Aorta (tissue), 5 donors: Measurements from ENCODE around the gene CEACAM1. TPM values are rescaled to one million over a fixed set of nuclear protein-coding genes. Genes with fewer than 3 reads are reported as not detected.
"Not testable (repeated sequence)": the region's sequence is repeated elsewhere in the genome, so short reads cannot be mapped to it uniquely, and the experiment has no call there.

Source experiments
- ATAC-seq: fragments of 200-7000 bp; cut with Tn5 transposase; one replicate; pipeline ENCODE4 v1.9.1; 2022; ENCODE audit warnings: moderate library complexity; ENCODE audit not compliant: low FRiP score
- DNase-seq, 2 donors: peaks; one replicate each; pipeline ENCODE4 v3.0.0-alpha.2; 2020
- H3K27ac ChIP-seq, 2 donors: one replicate each; pipeline ENCODE4 v1.5.1; 2013; ENCODE audit warnings: low read length in 2 of 2, mild to moderate bottlenecking in 2 of 2, moderate library complexity in 2 of 2, control low read depth in 1 of 2, inconsistent platforms in 1 of 2, low read depth in 1 of 2
- H3K27me3 ChIP-seq, 2 donors: one replicate each; pipeline ENCODE4 v1.6.1; 2013; ENCODE audit warnings: control low read depth in 1 of 2, low read length in 1 of 2, mild to moderate bottlenecking in 1 of 2, moderate library complexity in 1 of 2; ENCODE audit not compliant: insufficient read depth in 2 of 2, control insufficient read depth in 1 of 2
- H3K36me3 ChIP-seq, 2 donors: one replicate each; pipeline ENCODE4 v1.6.1; 2013; ENCODE audit warnings: control low read depth in 1 of 2, low read length in 1 of 2, mild to moderate bottlenecking in 1 of 2; ENCODE audit not compliant: insufficient read depth in 2 of 2, control insufficient read depth in 1 of 2
- H3K4me1 ChIP-seq, 2 donors: one replicate each; pipeline ENCODE4 v1.6.1; 2013; ENCODE audit warnings: low read length in 2 of 2, control low read depth in 1 of 2, mild to moderate bottlenecking in 1 of 2, moderate library complexity in 1 of 2; ENCODE audit not compliant: insufficient read depth in 2 of 2, control insufficient read depth in 1 of 2
- H3K4me3 ChIP-seq, 2 donors: one replicate each; pipeline ENCODE4 v1.5.1; 2013; ENCODE audit warnings: low read length in 2 of 2, control low read depth in 1 of 2, mild to moderate bottlenecking in 1 of 2
- H3K9me3 ChIP-seq: one replicate; pipeline ENCODE4 v1.6.1; 2013; ENCODE audit warnings: mild to moderate bottlenecking, low read length; ENCODE audit not compliant: control insufficient read depth
- WGBS, 2 donors: extraction: QIAGEN DNeasy Blood & Tissue Kit; methylation state at CpG; one replicate each; pipeline ENCODE4 v1.1.7; 2013; 5-methylcytosine and 5-hydroxymethylcytosine counted together
- intact Hi-C, 2 donors: fragments of 100-400 bp; cut with DNase I; formaldehyde crosslinking; loops; one replicate each; pipeline versions ENCODE4 v1.14.2 to v1.15.0; 2022
- polyA plus RNA-seq, 2 donors: library from polyadenylated mRNA; stranded (reverse); fragments of 200-250 nt; gene quantifications; one replicate each; pipeline ENCODE4 v1.2.3, GENCODE V29; 2013
- total RNA-seq, 2 donors: library from RNA; stranded (reverse); fragmentation: NEBNext Ultra II Directional; extraction: Animal tissue kit (Norgen Biotek cat#: 25700); gene quantifications; one replicate each; pipeline ENCODE4 v1.2.1, GENCODE V29; 2021
- donor health status: healthy with polysubstance abuse.
- donor health status: Bipolar disorder and iron deficiency.
- donor health status: DM: no; HTN: no; CAD: no.
- donor health status: DM: no; HTN: no; CAD: no.
- donor health status: DM: yes; HTN: yes; CAD: no.

CEACAM1 gene
- total and polyA plus RNA-seq, 4 donors: 0.79 to 5.6 (median 5.1) TPM

DNA sequence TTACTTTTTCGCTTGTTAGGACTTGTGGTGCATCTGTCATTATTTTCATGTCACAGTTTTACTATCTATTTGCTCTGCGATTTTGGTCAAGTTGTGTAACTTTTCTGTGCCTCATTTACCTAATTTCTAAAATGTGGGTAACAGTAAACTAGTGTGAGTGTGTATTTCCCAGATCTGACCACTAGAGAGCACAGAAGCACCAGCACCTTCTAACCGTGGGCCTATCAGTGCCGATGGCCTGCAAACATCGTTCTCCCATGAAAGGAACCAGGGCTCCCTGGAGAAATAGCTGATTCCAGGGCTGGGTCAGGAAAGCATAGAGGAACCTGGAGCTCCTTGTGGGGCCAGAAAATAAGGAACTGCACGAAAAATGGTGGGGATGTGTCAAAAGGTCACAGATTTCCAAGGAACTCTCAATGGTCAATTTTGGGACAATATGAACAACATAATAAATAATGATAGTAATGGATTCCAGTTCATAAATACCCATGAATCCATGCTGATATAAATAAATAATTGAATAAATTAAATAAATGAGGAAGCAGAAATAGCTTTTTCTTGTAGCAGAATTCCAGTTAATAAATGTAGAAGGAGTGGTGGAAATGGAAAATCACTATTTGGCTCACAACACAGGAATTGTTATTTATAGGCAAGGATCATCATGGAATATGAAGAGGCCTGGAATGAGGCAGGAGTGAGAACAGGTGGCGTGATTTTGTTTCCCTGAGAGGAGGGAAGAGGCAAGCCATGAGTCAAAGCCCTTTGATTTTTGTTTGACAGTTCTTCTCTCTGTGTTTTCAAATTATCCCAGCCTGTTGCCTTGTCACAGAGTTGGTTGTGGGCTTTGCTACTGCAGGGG, 35.3 kb upstream of the CEACAM1 start:
- ATAC-seq (peak; percentile 72), DNase-seq (no peak)
- H3K9me3 ChIP-seq: no peaks in the 10 kb centered on the region
- intact Hi-C loops: loop anchor here in 1 of 2 donors (2.0 to 5.0 kb wide), 2 partner anchors 31 to 214 kb away; partner anchors contain the start of gene CEACAM8
- H3K27me3 ChIP-seq: no peaks in the 10 kb centered on the region
- H3K4me1 ChIP-seq: no peaks in the 10 kb centered on the region
- H3K4me3 ChIP-seq: no peak overlapping the region
- peak overlapping the region in 1 of 2 donors; percentile 22 for H3K27ac ChIP-seq
- WGBS, 2 donors: 14 to 15% methylated on average over 7 of the region's 7 CpGs
- no peaks in the 10 kb centered on the region for H3K36me3 ChIP-seq

DNA sequence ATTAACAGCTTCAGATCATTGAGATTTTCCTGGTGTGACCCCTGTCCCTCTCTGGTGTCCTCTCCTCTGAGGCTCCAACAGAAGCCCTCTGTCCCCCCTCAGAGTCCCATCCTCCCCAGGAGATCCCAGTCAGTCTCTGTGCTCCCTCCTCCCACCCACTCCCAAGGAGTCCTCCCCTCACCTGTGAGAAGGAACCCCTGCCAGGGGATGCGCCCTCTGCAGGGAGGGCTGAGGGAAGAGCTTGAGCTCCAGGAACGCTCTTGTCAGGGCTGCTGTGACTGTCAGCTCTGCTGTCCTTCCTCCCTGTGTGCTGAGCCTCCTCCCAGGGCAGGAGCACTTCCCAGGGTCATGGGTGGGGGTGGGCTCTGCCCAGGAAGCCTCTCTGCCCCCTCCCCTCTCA, 33.2 kb upstream of the CEACAM1 start:
- no peaks in the 10 kb centered on the region for H3K36me3 ChIP-seq
- no peak for ATAC-seq
- no peak for DNase-seq
- no peaks in the 10 kb centered on the region for H3K27me3 ChIP-seq
- no peak overlapping the region for H3K27ac ChIP-seq
- no peaks in the 10 kb centered on the region for H3K4me1 ChIP-seq
- H3K9me3 ChIP-seq: no peaks in the 10 kb centered on the region
- H3K4me3 ChIP-seq: no peak overlapping the region
- 70 to 78% methylated on average over 2 of the region's 2 CpGs for WGBS, 2 donors
- intact Hi-C loops: loop anchor here in 1 of 2 donors (5.0 kb wide), 1 partner anchor 216 kb away; no protein-coding TSS in a partner anchor

DNA sequence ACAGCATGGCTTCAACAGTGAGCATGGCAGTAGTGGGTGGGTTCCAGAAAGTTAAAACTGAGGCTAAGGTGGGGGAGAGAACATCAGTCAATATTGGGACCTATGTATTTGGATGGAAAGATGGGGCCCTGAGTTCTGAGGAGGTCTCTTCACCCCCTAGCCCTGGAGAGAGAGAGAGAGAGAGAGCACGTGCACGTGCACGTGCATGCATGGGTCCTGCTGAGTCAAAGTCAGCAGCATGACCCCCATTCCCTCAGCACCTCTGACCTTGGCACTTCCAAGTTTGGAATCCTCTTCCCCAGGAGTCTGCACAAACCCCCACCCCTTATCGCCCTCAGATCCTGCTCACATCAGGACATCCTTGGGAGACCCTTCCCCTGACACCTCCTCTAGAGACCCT, 32.5 kb upstream of the CEACAM1 start:
- H3K9me3 ChIP-seq: no peaks in the 10 kb centered on the region
- DNase-seq (no peak), ATAC-seq (no peak)
- no peak overlapping the region for H3K4me3 ChIP-seq
- H3K27me3 ChIP-seq: no peaks in the 10 kb centered on the region
- no peaks in the 10 kb centered on the region for H3K36me3 ChIP-seq
- H3K27ac ChIP-seq: no peak overlapping the region
- H3K4me1 ChIP-seq: no peaks in the 10 kb centered on the region
- WGBS, 2 donors: 73 to 75% methylated on average over 4 of the region's 4 CpGs
- intact Hi-C loops: loop anchor here in 1 of 2 donors (5.0 kb wide), 1 partner anchor 217 kb away; no protein-coding TSS in a partner anchor

DNA sequence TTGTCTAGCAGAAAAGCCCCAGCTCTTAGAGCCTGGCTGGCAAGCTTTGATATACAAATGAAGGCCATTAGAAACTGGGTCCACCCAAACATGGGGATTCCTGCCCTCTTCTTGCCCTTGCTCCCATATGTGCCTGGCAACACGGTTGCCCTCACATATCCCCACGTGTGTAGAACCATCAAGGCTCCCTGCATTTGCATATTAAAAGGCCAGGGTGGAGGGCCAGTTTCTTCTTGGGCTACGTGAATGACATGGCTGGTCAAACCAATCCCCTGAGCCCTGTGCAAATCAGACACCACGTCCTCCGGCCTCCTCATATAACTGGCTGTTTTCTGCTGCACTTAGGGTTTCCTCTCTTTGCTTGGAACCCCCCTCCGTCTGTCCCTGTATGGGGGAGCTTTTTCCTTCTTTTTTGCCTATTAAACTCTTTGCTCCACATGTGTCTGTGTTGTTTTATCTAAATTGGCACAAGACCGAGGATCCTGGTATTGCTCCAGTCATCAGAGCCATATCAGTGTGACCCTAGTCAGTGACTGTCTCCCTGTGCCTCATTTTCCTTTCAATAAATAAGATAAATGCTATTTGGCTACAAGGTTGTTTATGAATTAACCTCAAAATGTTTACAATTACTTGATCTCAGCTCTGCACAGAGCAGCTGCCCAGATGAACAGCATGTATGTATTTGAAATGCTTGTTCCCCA, 30.3 kb upstream of the CEACAM1 start:
- no peak for DNase-seq
- Histone ChIP-seq H3K36me3 (no peaks in the 10 kb centered on the region), H3K9me3 (no peaks in the 10 kb centered on the region), H3K4me3 (no peak overlapping the region), H3K27me3 (no peaks in the 10 kb centered on the region), H3K4me1 (no peaks in the 10 kb centered on the region), H3K27ac (no peak overlapping the region)
- 33 to 35% methylated on average over 7 of the region's 7 CpGs for WGBS, 2 donors
- ATAC-seq: no peak
- intact Hi-C loops: no loop called here

DNA sequence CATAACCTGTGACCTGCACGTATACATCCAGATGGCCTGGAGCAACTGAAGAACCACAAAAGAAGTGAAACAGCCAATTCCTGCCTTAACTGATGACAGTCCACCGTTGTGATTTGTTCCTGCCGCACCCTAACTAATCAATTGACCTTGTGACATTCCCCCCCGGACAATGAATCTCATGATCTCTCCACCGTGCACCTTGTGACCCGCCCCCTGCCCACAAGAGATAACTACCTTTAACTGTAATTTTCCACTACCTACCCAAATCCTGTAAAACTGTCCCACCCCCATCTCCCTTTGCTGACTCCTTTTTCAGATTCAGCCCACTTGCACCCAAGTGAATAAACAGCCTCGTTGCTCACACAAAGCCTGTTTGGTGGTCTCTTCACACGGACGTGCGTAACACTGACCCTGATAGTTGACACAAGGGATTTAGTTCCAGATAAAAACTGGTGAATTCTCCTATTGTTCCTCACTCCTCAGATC, 29.1 kb upstream of the CEACAM1 start:
- H3K4me3 ChIP-seq, H3K4me1 ChIP-seq, ATAC-seq, intact Hi-C loops, H3K27ac ChIP-seq, DNase-seq, H3K27me3 ChIP-seq, H3K36me3 ChIP-seq, H3K9me3 ChIP-seq: not testable (repeated sequence)
- 74 to 80% methylated on average over 10 of the region's 10 CpGs for WGBS, 2 donors

DNA sequence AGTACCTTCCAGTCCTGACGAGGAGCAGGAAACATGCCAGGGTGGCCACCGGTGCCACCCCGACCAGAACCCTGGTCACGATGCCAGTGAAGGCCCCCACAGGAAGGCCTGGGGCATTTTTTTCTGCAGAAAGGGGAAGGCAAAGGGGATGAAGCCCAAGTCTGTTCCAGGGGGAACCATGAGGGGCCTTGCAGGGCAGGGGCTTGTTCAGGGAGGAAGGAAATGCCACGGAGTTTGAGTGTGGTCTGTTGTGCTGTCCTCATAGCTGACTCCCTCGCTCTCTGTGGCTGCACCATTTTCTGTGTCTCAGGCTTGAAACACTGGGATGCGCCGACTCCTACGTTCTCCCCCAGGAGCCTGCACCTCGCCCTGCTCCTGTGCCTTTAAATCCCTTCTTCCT, 27.5 kb upstream of the CEACAM1 start:
- WGBS, 2 donors: 57 to 60% methylated on average over 10 of the region's 10 CpGs
- no peak overlapping the region for H3K4me3 ChIP-seq
- no peaks in the 10 kb centered on the region for H3K36me3 ChIP-seq
- H3K27me3 ChIP-seq: no peaks in the 10 kb centered on the region
- intact Hi-C loops: no loop called here
- no peaks in the 10 kb centered on the region for H3K4me1 ChIP-seq
- no peak overlapping the region for H3K27ac ChIP-seq
- DNase-seq: no peak
- H3K9me3 ChIP-seq: no peaks in the 10 kb centered on the region
- peak; percentile 31 for ATAC-seq

DNA sequence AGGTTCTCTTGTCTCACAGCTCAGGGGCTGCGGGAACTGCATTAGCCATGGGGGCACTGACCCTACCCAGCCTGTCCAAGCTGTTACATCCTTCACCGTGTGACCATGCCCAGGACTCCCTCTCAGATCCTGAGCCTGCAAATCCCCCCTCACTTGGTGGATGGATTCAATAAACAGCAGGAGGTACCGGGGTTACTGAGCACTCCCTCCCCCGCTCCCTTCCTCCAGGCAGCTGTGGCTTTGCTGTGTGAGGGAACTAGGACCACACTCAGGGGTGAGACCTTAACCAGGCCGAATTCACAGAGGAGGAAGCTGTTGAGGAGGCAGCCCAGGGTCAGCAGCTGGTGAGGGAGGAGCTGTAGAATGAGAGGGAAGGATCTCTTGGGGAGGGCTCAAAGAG, 27.0 kb upstream of the CEACAM1 start:
- Histone ChIP-seq H3K27me3 (no peaks in the 10 kb centered on the region), H3K27ac (no peak overlapping the region), H3K36me3 (no peaks in the 10 kb centered on the region), H3K4me1 (no peaks in the 10 kb centered on the region), H3K9me3 (peaks cover under 1% of the 10 kb centered on the region), H3K4me3 (no peak overlapping the region)
- intact Hi-C loops: no loop called here
- 29 to 32% methylated on average over 5 of the region's 5 CpGs for WGBS, 2 donors
- ATAC-seq (peak; percentile 13), DNase-seq (no peak)

DNA sequence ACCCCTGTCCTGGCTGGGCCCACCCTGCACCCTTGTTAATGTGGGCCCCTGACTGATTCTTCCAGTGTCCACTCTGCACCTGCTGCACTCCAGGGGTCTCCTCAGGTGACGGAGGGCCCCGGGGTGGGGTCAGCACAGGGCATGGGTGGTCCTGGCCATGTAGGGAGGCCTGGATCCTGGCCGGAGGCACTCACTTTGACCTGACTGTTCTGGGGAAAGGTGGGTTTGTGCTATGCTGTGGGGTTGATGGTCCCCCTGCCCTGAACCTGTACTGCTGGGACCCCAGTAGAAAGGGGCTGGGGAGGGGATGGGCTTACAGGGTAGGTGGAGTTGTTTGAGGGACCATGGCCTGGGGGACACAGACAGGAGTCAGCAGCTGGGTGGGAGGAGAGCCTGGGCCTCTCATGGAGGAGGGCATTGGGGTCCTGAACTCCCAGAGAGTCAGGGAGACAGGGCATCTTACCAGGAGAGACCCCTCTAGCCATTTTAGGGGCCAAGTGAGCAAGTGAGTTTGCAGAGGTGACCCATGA, 25.8 kb upstream of the CEACAM1 start:
- ATAC-seq (no peak), DNase-seq (no peak)
- Histone ChIP-seq H3K27me3 (no peaks in the 10 kb centered on the region), H3K9me3 (peaks cover 2% of the 10 kb centered on the region), H3K4me3 (no peak overlapping the region), H3K36me3 (no peaks in the 10 kb centered on the region), H3K4me1 (no peaks in the 10 kb centered on the region), H3K27ac (no peak overlapping the region)
- intact Hi-C loops: no loop called here
- 86 to 89% methylated on average over 3 of the region's 3 CpGs for WGBS, 2 donors
